K562 (cell line): ENCODE data around the gene MICOS13. TPM values are rescaled to one million over a fixed set of nuclear protein-coding genes. Genes with fewer than 3 reads are reported as not detected.

Experiments
- ATAC-seq: fragments of 200-7000 bp; cut with Tn5 transposase; 3 replicates; pipeline ENCODE4 v1.9.1; 2020; ENCODE audit warnings: moderate library complexity
- BruUV-seq: library from RNA; stranded (reverse); fragments of 400-500 nt; replicated peaks from 2 replicates; lab custom pipeline; 2021; lab: Mats Ljungman, UMichigan
- CTCF ChIA-PET: fragments of 300-600 bp; formaldehyde crosslinking; extraction: SDS; loops from one replicate; lab custom pipeline; 2021; ENCODE audit warnings: low intra/inter-chr PET ratio; lab: Yijun Ruan, JAX
- POLR2A ChIA-PET: fragments of 300-600, 350-650 bp; sonication (Branson Sonifier 250); formaldehyde crosslinking; extraction: SDS; loops from one replicate; lab custom pipeline; 2021; ENCODE audit warnings: antibody characterized with exemption, inconsistent platforms; lab: Yijun Ruan, JAX
- DNase-seq, 4 experiments: peaks; one replicate each; pipeline versions ENCODE4 v3.0.0 to v3.0.0-alpha.2; 2011 to 2018; ENCODE audit warnings: low spot score in 3 of 4, mixed read lengths in 3 of 4; ENCODE audit errors: extremely low read depth in 1 of 4
- FAIRE-seq: peaks from 2 replicates; lab custom pipeline; 2011; peaks lifted over from hg19 to GRCh38; lab: Jason Lieb, UNC
- H2AFZ ChIP-seq: 2 replicates; pipeline ENCODE4 v1.6.0; 2011; ENCODE audit warnings: low read depth, low read length, control low read depth, inconsistent platforms
- H3K27ac ChIP-seq: fragments of 200-600 bp; 3 replicates; pipeline ENCODE4 v1.8.0; 2011; ENCODE audit warnings: low read depth, mild to moderate bottlenecking, control low read depth, inconsistent platforms, low read length, moderate library complexity, mixed read lengths; ENCODE audit errors: extremely low read depth
- H3K27me3 ChIP-seq, 2 experiments: fragments of 300-600 bp in 1 of 2; 2 replicates in 1 of 2; 3 replicates in 1 of 2; pipeline versions ENCODE4 v1.6.0 to v1.8.0; 2011; ENCODE audit warnings: inconsistent platforms in 2 of 2, low read length in 2 of 2, mild to moderate bottlenecking in 1 of 2, mixed read lengths in 1 of 2, moderate library complexity in 1 of 2; ENCODE audit not compliant: control insufficient read depth in 2 of 2, insufficient read depth in 2 of 2
- H3K36me3 ChIP-seq: fragments of 300-600 bp; 3 replicates; pipeline ENCODE4 v1.8.0; 2011; ENCODE audit warnings: mild to moderate bottlenecking, low read length, inconsistent platforms; ENCODE audit not compliant: control insufficient read depth, insufficient read depth
- H3K4me1 ChIP-seq, 2 experiments: fragments of 200-600 bp in 1 of 2; replicated peaks in 1 of 2; 2 replicates in 1 of 2; 3 replicates in 1 of 2; pipeline versions ENCODE4 v1.5.1 to v1.8.0; 2011; ENCODE audit warnings: inconsistent platforms in 2 of 2, low read length in 2 of 2, mild to moderate bottlenecking in 1 of 2, mixed read lengths in 1 of 2, moderate library complexity in 1 of 2; ENCODE audit not compliant: control insufficient read depth in 2 of 2, insufficient read depth in 2 of 2
- H3K4me2 ChIP-seq: 2 replicates; pipeline ENCODE4 v1.6.1; 2011; ENCODE audit warnings: low read length, control low read depth, inconsistent platforms, mixed read lengths; ENCODE audit not compliant: insufficient read depth
- H3K4me3 ChIP-seq: fragments of 200-600 bp; sonication (generic), shearing (Covaris generic); 2 replicates; pipeline ENCODE4 v1.5.1; 2016; ENCODE audit warnings: control low read depth, inconsistent platforms
- H3K79me2 ChIP-seq: fragments of 200-600 bp; 3 replicates; pipeline ENCODE4 v1.8.0; 2011; ENCODE audit warnings: low read length, inconsistent platforms; ENCODE audit not compliant: control insufficient read depth, insufficient read depth
- H3K9ac ChIP-seq, 2 experiments: 2 replicates each; pipeline versions ENCODE4 v1.6.0 to v1.6.1; 2011; ENCODE audit warnings: low read depth in 2 of 2, low read length in 2 of 2, control low read depth in 1 of 2, inconsistent platforms in 1 of 2, mild to moderate bottlenecking in 1 of 2, mixed read lengths in 1 of 2; ENCODE audit not compliant: insufficient read depth in 1 of 2
- H3K9me1 ChIP-seq: one replicate; pipeline ENCODE4 v1.6.0; 2011; ENCODE audit warnings: inconsistent platforms, mild to moderate bottlenecking, low read length, moderate library complexity; ENCODE audit not compliant: control insufficient read depth, insufficient read depth
- H3K9me3 ChIP-seq: replicated peaks from 2 replicates; pipeline ENCODE4 v1.5.1; 2011; ENCODE audit warnings: low read depth, low read length, inconsistent platforms; ENCODE audit not compliant: control insufficient read depth, insufficient read depth
- H4K20me1 ChIP-seq: replicated peaks from 2 replicates; pipeline ENCODE4 v1.6.1; 2011; ENCODE audit warnings: low read length, inconsistent platforms, mixed read lengths; ENCODE audit not compliant: control insufficient read depth, insufficient read depth
- NFIX ChIP-seq: fragments of 250-450 bp; sonication (Bioruptor Pico); IDR thresholded peaks from 2 replicates; pipeline ENCODE4 v1.4.0; 2020; ENCODE audit warnings: low read depth, mild to moderate bottlenecking, moderate library complexity
- NR0B1 ChIP-seq: fragments of 450-650 bp; IDR thresholded peaks from one replicate; pipeline ENCODE4 v1.6.1; 2018; ENCODE audit warnings: mild to moderate bottlenecking, moderate library complexity; ENCODE audit not compliant: partially characterized antibody
- NR3C1 ChIP-seq: sonication (generic); formaldehyde crosslinking; IDR thresholded peaks from 2 replicates; pipeline ENCODE4 v1.8.1; 2022; ENCODE audit warnings: missing genetic modification reagents
- RNF219 ChIP-seq: fragments of 250-450 bp; sonication (Bioruptor Pico); IDR thresholded peaks from 2 replicates; pipeline ENCODE4 v1.5.0; 2022; ENCODE audit warnings: mild to moderate bottlenecking
- SMC3 ChIP-seq: conservative IDR thresholded peaks from 2 replicates; pipeline ENCODE4 v1.6.1; 2011; ENCODE audit warnings: low read depth, low read length, improper control_type of control experiment; ENCODE audit not compliant: insufficient read depth
- TCF7L2 ChIP-seq: fragments of 150-350 bp; IDR thresholded peaks from 2 replicates; pipeline ENCODE4 v1.6.1; 2016; ENCODE audit warnings: low read depth, mild to moderate bottlenecking, low read length, moderate library complexity
- WGBS: fragments of 100-300 bp; shearing (Covaris generic); methylation state at CpG from one replicate; pipeline ENCODE4 v1.1.6; 2016; ENCODE audit warnings: low coverage, mixed read lengths; ENCODE audit not compliant: insufficient coverage; ENCODE audit errors: missing lambda C conversion rate; 5-methylcytosine and 5-hydroxymethylcytosine counted together
- in situ Hi-C: fragments of 300-500 bp; cut with MboI; formaldehyde crosslinking; loops from 4 replicates; pipeline ENCODE4 v1.15.0; 2018; ENCODE audit warnings: inconsistent platforms, mixed read lengths
- intact Hi-C: fragments of 100-400 bp; cut with micrococcal nuclease; formaldehyde crosslinking; loops from 2 replicates; pipeline ENCODE4 v1.14.2; 2022
- polyA plus RNA-seq, 8 experiments: library from polyadenylated mRNA; depleted of rRNA in 4 of 8; stranded (reverse) in 5 of 8; unstranded in 3 of 8; fragments of >200 nt; fragmentation: Nextera tagmentation in 2 of 8; fragmentation: Illumina TruSeq in 1 of 8; extraction: Ambion mirVana in 2 of 8; extraction: Trizol in 1 of 8; gene quantifications; 2 replicates each; pipeline versions ENCODE4 v1.2.1 to v1.2.3, GENCODE V29; 2011 to 2014; ENCODE audit warnings: inconsistent platforms in 1 of 8, missing spikeins in 1 of 8
- total RNA-seq, 7 experiments: library from RNA; depleted of rRNA in 6 of 7; stranded (reverse); fragments of >200 nt in 6 of 7; fragmentation: Illumina TruSeq in 2 of 7; extraction: Trizol in 2 of 7; gene quantifications; 2 replicates each; pipeline versions ENCODE4 v1.2.1 to v1.2.3, GENCODE V29; 2011 to 2021; ENCODE audit warnings: low replicate concordance in 1 of 7
- TF ChIP-seq, protein P1 (sequence below): fragments of 200-600 bp; sonication (generic); IDR thresholded peaks from one replicate; pipeline ENCODE4 v1.6.1; 2012; ENCODE audit warnings: mild to moderate bottlenecking, low read depth, low read length, inconsistent platforms

MICOS13 gene
- total and polyA plus RNA-seq, 9 of the 15 experiments (the other 6 are each of a cell fraction or from before 2014, with no cell fraction given), result 15.5 to 220 (median 49.4) TPM

- ChIA-PET CTCF (no interaction called here), POLR2A (interaction anchor here (0.7 to 1.7 kb wide), 5 partner anchors 9 to 109 kb away, joined by 3 to 11 read pairs (median 4); partner anchors contain the start of genes CATSPERD, DUS3L and LONP1)
- Histone ChIP-seq H3K79me2 (peaks cover 12% of the 10 kb centered on the region), H3K4me3 (no peak overlapping the region), H3K27me3 (no peaks in the 10 kb centered on the region), H3K27ac (no peak overlapping the region), H3K4me2 (peak overlapping the region; percentile 7; the same call in 1 of the 2 replicates), H3K4me1 (peaks cover 25 to 68% of the 10 kb centered on the region in 2 experiments), H2AFZ (no peak overlapping the region), H3K9me1 (no peaks in the 10 kb centered on the region), H3K9me3 (no peaks in the 10 kb centered on the region), H3K36me3 (peaks cover 17% of the 10 kb centered on the region; the same call in 2 of the 3 replicates), H3K9ac (peak overlapping the region in 1 of 2 experiments; percentile 42; a peak in 1 of 4 replicates), H4K20me1 (peaks cover 6% of the 10 kb centered on the region; the same call in 1 of the 2 replicates)
- in situ Hi-C loops (no loop called here), intact Hi-C loops (loop anchor here (10.0 kb wide), 1 partner anchor 57 kb away; the partner anchor contains the start of genes SAFB and SAFB2)
- BruUV-seq, result no TSS peak
- WGBS, result 32% methylated on average over 3 of the region's 3 CpGs
- DNase-seq, result no peak
- ATAC-seq, result no peak
- FAIRE-seq, result no peak
- no peak for TF ChIP-seq NFIX (CRISPR knock-in tag)
- no peak for TF ChIP-seq RNF219 (CRISPR knock-in tag)
- no peak for TF ChIP-seq NR3C1
- TF ChIP-seq, protein P1, sequence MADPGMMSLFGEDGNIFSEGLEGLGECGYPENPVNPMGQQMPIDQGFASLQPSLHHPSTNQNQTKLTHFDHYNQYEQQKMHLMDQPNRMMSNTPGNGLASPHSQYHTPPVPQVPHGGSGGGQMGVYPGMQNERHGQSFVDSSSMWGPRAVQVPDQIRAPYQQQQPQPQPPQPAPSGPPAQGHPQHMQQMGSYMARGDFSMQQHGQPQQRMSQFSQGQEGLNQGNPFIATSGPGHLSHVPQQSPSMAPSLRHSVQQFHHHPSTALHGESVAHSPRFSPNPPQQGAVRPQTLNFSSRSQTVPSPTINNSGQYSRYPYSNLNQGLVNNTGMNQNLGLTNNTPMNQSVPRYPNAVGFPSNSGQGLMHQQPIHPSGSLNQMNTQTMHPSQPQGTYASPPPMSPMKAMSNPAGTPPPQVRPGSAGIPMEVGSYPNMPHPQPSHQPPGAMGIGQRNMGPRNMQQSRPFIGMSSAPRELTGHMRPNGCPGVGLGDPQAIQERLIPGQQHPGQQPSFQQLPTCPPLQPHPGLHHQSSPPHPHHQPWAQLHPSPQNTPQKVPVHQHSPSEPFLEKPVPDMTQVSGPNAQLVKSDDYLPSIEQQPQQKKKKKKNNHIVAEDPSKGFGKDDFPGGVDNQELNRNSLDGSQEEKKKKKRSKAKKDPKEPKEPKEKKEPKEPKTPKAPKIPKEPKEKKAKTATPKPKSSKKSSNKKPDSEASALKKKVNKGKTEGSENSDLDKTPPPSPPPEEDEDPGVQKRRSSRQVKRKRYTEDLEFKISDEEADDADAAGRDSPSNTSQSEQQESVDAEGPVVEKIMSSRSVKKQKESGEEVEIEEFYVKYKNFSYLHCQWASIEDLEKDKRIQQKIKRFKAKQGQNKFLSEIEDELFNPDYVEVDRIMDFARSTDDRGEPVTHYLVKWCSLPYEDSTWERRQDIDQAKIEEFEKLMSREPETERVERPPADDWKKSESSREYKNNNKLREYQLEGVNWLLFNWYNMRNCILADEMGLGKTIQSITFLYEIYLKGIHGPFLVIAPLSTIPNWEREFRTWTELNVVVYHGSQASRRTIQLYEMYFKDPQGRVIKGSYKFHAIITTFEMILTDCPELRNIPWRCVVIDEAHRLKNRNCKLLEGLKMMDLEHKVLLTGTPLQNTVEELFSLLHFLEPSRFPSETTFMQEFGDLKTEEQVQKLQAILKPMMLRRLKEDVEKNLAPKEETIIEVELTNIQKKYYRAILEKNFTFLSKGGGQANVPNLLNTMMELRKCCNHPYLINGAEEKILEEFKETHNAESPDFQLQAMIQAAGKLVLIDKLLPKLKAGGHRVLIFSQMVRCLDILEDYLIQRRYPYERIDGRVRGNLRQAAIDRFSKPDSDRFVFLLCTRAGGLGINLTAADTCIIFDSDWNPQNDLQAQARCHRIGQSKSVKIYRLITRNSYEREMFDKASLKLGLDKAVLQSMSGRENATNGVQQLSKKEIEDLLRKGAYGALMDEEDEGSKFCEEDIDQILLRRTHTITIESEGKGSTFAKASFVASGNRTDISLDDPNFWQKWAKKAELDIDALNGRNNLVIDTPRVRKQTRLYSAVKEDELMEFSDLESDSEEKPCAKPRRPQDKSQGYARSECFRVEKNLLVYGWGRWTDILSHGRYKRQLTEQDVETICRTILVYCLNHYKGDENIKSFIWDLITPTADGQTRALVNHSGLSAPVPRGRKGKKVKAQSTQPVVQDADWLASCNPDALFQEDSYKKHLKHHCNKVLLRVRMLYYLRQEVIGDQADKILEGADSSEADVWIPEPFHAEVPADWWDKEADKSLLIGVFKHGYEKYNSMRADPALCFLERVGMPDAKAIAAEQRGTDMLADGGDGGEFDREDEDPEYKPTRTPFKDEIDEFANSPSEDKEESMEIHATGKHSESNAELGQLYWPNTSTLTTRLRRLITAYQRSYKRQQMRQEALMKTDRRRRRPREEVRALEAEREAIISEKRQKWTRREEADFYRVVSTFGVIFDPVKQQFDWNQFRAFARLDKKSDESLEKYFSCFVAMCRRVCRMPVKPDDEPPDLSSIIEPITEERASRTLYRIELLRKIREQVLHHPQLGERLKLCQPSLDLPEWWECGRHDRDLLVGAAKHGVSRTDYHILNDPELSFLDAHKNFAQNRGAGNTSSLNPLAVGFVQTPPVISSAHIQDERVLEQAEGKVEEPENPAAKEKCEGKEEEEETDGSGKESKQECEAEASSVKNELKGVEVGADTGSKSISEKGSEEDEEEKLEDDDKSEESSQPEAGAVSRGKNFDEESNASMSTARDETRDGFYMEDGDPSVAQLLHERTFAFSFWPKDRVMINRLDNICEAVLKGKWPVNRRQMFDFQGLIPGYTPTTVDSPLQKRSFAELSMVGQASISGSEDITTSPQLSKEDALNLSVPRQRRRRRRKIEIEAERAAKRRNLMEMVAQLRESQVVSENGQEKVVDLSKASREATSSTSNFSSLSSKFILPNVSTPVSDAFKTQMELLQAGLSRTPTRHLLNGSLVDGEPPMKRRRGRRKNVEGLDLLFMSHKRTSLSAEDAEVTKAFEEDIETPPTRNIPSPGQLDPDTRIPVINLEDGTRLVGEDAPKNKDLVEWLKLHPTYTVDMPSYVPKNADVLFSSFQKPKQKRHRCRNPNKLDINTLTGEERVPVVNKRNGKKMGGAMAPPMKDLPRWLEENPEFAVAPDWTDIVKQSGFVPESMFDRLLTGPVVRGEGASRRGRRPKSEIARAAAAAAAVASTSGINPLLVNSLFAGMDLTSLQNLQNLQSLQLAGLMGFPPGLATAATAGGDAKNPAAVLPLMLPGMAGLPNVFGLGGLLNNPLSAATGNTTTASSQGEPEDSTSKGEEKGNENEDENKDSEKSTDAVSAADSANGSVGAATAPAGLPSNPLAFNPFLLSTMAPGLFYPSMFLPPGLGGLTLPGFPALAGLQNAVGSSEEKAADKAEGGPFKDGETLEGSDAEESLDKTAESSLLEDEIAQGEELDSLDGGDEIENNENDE, result no peak
- no peak for TF ChIP-seq SMC3
- TF ChIP-seq NR0B1, result no peak
- TF ChIP-seq TCF7L2, result no peak
These were observed 1.8 kb upstream of the MICOS13 start for GRCh38 chr19:5682107-5682482.
